K562 (cell line): ENCODE data around the gene ANAPC16. TPM values are rescaled to one million over a fixed set of nuclear protein-coding genes. Genes with fewer than 3 reads are reported as not detected.

Experiments
- ARNT ChIP-seq, 2 experiments: fragments of 450-650 bp; IDR thresholded peaks; 2 replicates each; pipeline ENCODE4 v1.6.1; 2016; ENCODE audit warnings: mild to moderate bottlenecking in 1 of 2
- FOXA1 ChIP-seq: fragments of 450-650 bp; IDR thresholded peaks from 2 replicates; pipeline ENCODE4 v1.6.1; 2016; ENCODE audit warnings: mild to moderate bottlenecking, borderline replicate concordance
- HDAC8 ChIP-seq: fragments of 450-650 bp; IDR thresholded peaks from 2 replicates; pipeline ENCODE4 v1.6.1; 2016; ENCODE audit warnings: mild to moderate bottlenecking, missing genetic modification characterization, moderate library complexity, missing compliant biosample characterization
- RBM25 ChIP-seq: fragments of 200-400 bp; formaldehyde crosslinking; IDR thresholded peaks from 2 replicates; pipeline ENCODE4 v1.6.1; 2018; ENCODE audit warnings: low read length, low read depth, moderate library complexity; ENCODE audit not compliant: severe bottlenecking
- SRSF7 ChIP-seq: fragments of 200-400 bp; formaldehyde crosslinking; optimal IDR thresholded peaks from 2 replicates; pipeline ENCODE3; 2017; ENCODE audit warnings: mild to moderate bottlenecking, low read depth, low read length
- TCFL5 ChIP-seq: fragments of 250-450 bp; sonication (Bioruptor Pico); conservative IDR thresholded peaks from 2 replicates; pipeline ENCODE4 v1.6.1; 2021; ENCODE audit warnings: mild to moderate bottlenecking, moderate library complexity, matching md5 sums
- ZC3H8 ChIP-seq: fragments of 450-650 bp; IDR thresholded peaks from 2 replicates; pipeline ENCODE4 v1.6.1; 2017
- ZNF174 ChIP-seq: fragments of 250-450 bp; sonication (Bioruptor Pico); IDR thresholded peaks from 2 replicates; pipeline ENCODE4 v1.4.0; 2020; ENCODE audit warnings: mild to moderate bottlenecking
- ZNF224 ChIP-seq: sonication (generic); formaldehyde crosslinking; IDR thresholded peaks from 2 replicates; pipeline ENCODE4 v1.8.0; 2022; ENCODE audit warnings: mild to moderate bottlenecking, missing genetic modification reagents
- ZNF41 ChIP-seq: fragments of 250-450 bp; sonication (Bioruptor Pico); conservative IDR thresholded peaks from 2 replicates; pipeline ENCODE4 v1.4.0; 2020; ENCODE audit warnings: mild to moderate bottlenecking
- ZNF764 ChIP-seq: fragments of 250-450 bp; sonication (Bioruptor Pico); IDR thresholded peaks from 2 replicates; pipeline ENCODE4 v1.4.0; 2020; ENCODE audit warnings: low read depth, mild to moderate bottlenecking, moderate library complexity
- ZSCAN32 ChIP-seq: fragments of 450-650 bp; formaldehyde crosslinking; IDR thresholded peaks from 2 replicates; pipeline ENCODE4 v1.4.0; 2020; ENCODE audit warnings: mild to moderate bottlenecking, moderate library complexity
- polyA plus RNA-seq, 8 experiments: library from polyadenylated mRNA; depleted of rRNA in 4 of 8; stranded (reverse) in 5 of 8; unstranded in 3 of 8; fragments of >200 nt; fragmentation: Nextera tagmentation in 2 of 8; fragmentation: Illumina TruSeq in 1 of 8; extraction: Ambion mirVana in 2 of 8; extraction: Trizol in 1 of 8; gene quantifications; 2 replicates each; pipeline versions ENCODE4 v1.2.1 to v1.2.3, GENCODE V29; 2011 to 2014; ENCODE audit warnings: inconsistent platforms in 1 of 8, missing spikeins in 1 of 8
- total RNA-seq, 7 experiments: library from RNA; depleted of rRNA in 6 of 7; stranded (reverse); fragments of >200 nt in 6 of 7; fragmentation: Illumina TruSeq in 2 of 7; extraction: Trizol in 2 of 7; gene quantifications; 2 replicates each; pipeline versions ENCODE4 v1.2.1 to v1.2.3, GENCODE V29; 2011 to 2021; ENCODE audit warnings: low replicate concordance in 1 of 7
- TF ChIP-seq, protein P1 (sequence below): IDR thresholded peaks from 3 replicates; pipeline ENCODE4 v1.6.1; 2011; ENCODE audit warnings: borderline replicate concordance, mild to moderate bottlenecking, moderate library complexity; ENCODE audit not compliant: insufficient read length; ENCODE audit errors: extremely low read depth
- TF ChIP-seq, protein P2 (sequence below): fragments of 250-450 bp; sonication (Bioruptor Pico); IDR thresholded peaks from 2 replicates; pipeline ENCODE4 v1.8.0; 2021; ENCODE audit warnings: moderate library complexity, mild to moderate bottlenecking, inconsistent platforms
- TF ChIP-seq, protein P3 (sequence below): IDR thresholded peaks from 2 replicates; pipeline ENCODE4 v1.6.1; 2014; ENCODE audit warnings: antibody characterized with exemption
- TF ChIP-seq, protein P4 (sequence below): fragments of 250-450 bp; sonication (Bioruptor Pico); IDR thresholded peaks from 2 replicates; pipeline ENCODE4 v1.8.0; 2021; ENCODE audit warnings: borderline replicate concordance, mild to moderate bottlenecking, moderate library complexity; ENCODE audit not compliant: poor library complexity, severe bottlenecking
- TF ChIP-seq, protein P5 (sequence below): IDR thresholded peaks from 2 replicates; pipeline ENCODE4 v1.6.1; 2016; ENCODE audit warnings: missing genetic modification characterization, missing compliant biosample characterization
- TF ChIP-seq, protein P6 (sequence below): fragments of 200-800 bp; sonication (Bioruptor generic); IDR thresholded peaks from 2 replicates; pipeline ENCODE4 v1.6.1; 2017; ENCODE audit warnings: missing genetic modification characterization, missing compliant biosample characterization
- TF ChIP-seq, protein P7 (sequence below): IDR thresholded peaks from 2 replicates; pipeline ENCODE4 v1.6.1; 2011; ENCODE audit not compliant: insufficient read length; ENCODE audit errors: extremely low read depth

ANAPC16 gene
- total and polyA plus RNA-seq, 9 of the 15 experiments (the other 6 are each of a cell fraction or from before 2014, with no cell fraction given): 42.6 to 208 (median 108) TPM

DNA sequence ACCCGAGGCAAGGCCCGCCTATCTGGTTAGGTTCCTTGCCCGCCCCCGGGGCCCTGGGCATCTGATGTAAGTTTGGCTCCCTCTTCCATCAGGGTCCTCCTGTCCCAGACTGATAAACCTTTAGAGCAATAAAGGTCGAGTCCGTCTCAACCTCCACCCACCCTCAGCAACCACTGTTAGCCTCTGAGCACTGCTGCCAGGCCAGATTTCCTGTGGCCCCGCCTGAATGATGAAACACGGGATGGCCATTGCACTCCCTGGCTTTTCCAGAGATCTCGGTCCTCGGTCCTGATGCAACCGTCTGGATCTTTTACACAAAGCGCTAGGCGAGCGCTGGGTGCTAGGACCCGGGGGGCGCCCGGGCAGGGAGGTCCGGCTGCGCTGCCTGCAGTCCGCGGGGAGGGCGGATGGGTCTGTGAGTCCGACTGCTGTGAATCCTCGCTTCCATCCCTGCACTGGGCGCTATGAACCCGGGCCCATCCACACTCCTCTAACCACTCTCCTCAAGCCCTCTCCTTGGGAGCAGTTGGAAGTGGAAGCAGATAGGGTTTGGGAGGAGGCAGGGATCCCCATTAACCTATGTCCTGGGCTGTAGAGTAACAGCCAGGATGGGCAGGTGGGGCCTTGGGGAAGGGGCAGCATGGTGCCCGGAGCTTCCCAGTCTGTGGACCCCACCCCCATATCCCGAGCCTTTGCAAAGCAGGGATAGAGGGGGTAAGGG is 57.0 kb downstream of the ANAPC16 start (continued):
- TF ChIP-seq, protein P1, sequence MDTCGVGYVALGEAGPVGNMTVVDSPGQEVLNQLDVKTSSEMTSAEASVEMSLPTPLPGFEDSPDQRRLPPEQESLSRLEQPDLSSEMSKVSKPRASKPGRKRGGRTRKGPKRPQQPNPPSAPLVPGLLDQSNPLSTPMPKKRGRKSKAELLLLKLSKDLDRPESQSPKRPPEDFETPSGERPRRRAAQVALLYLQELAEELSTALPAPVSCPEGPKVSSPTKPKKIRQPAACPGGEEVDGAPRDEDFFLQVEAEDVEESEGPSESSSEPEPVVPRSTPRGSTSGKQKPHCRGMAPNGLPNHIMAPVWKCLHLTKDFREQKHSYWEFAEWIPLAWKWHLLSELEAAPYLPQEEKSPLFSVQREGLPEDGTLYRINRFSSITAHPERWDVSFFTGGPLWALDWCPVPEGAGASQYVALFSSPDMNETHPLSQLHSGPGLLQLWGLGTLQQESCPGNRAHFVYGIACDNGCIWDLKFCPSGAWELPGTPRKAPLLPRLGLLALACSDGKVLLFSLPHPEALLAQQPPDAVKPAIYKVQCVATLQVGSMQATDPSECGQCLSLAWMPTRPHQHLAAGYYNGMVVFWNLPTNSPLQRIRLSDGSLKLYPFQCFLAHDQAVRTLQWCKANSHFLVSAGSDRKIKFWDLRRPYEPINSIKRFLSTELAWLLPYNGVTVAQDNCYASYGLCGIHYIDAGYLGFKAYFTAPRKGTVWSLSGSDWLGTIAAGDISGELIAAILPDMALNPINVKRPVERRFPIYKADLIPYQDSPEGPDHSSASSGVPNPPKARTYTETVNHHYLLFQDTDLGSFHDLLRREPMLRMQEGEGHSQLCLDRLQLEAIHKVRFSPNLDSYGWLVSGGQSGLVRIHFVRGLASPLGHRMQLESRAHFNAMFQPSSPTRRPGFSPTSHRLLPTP: peak; percentile 25
- TF ChIP-seq ARNT (IDR thresholded peaks at IDR 0.05) (no peak), FOXA1 (no peak), ZSCAN32 (peak; percentile 98), HDAC8 (tag) (no peak), RBM25 (no peak), TCFL5 (CRISPR knock-in tag) (no peak; the same call in 1 of the 2 replicates), ZNF41 (CRISPR knock-in tag) (no peak), ZC3H8 (no peak), SRSF7 (no peak), ZNF764 (CRISPR knock-in tag) (no peak), ZNF174 (no peak), ZNF224 (CRISPR knock-in tag) (no peak)
- TF ChIP-seq, protein P2, sequence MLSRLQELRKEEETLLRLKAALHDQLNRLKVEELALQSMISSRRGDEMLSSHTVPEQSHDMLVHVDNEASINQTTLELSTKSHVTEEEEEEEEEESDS (CRISPR knock-in tag): no peak
- TF ChIP-seq, protein P3, sequence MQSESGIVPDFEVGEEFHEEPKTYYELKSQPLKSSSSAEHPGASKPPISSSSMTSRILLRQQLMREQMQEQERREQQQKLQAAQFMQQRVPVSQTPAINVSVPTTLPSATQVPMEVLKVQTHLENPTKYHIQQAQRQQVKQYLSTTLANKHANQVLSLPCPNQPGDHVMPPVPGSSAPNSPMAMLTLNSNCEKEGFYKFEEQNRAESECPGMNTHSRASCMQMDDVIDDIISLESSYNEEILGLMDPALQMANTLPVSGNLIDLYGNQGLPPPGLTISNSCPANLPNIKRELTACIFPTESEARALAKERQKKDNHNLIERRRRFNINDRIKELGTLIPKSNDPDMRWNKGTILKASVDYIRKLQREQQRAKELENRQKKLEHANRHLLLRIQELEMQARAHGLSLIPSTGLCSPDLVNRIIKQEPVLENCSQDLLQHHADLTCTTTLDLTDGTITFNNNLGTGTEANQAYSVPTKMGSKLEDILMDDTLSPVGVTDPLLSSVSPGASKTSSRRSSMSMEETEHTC: peak; percentile 63
- TF ChIP-seq, protein P4, sequence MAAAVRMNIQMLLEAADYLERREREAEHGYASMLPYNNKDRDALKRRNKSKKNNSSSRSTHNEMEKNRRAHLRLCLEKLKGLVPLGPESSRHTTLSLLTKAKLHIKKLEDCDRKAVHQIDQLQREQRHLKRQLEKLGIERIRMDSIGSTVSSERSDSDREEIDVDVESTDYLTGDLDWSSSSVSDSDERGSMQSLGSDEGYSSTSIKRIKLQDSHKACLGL (CRISPR knock-in tag): no peak
- TF ChIP-seq, protein P5, sequence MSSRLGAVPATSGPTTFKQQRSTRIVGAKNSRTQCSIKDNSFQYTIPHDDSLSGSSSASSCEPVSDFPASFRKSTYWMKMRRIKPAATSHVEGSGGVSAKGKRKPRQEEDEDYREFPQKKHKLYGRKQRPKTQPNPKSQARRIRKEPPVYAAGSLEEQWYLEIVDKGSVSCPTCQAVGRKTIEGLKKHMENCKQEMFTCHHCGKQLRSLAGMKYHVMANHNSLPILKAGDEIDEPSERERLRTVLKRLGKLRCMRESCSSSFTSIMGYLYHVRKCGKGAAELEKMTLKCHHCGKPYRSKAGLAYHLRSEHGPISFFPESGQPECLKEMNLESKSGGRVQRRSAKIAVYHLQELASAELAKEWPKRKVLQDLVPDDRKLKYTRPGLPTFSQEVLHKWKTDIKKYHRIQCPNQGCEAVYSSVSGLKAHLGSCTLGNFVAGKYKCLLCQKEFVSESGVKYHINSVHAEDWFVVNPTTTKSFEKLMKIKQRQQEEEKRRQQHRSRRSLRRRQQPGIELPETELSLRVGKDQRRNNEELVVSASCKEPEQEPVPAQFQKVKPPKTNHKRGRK (tag): no peak
- TF ChIP-seq, protein P6, sequence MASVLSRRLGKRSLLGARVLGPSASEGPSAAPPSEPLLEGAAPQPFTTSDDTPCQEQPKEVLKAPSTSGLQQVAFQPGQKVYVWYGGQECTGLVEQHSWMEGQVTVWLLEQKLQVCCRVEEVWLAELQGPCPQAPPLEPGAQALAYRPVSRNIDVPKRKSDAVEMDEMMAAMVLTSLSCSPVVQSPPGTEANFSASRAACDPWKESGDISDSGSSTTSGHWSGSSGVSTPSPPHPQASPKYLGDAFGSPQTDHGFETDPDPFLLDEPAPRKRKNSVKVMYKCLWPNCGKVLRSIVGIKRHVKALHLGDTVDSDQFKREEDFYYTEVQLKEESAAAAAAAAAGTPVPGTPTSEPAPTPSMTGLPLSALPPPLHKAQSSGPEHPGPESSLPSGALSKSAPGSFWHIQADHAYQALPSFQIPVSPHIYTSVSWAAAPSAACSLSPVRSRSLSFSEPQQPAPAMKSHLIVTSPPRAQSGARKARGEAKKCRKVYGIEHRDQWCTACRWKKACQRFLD (CRISPR knock-in tag): no peak
- TF ChIP-seq, protein P7, sequence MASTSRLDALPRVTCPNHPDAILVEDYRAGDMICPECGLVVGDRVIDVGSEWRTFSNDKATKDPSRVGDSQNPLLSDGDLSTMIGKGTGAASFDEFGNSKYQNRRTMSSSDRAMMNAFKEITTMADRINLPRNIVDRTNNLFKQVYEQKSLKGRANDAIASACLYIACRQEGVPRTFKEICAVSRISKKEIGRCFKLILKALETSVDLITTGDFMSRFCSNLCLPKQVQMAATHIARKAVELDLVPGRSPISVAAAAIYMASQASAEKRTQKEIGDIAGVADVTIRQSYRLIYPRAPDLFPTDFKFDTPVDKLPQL: no peak
